ENCODE results near the gene COL7A1. TPM values are rescaled to one million over a fixed set of nuclear protein-coding genes. Genes with fewer than 3 reads are reported as not detected.

COL7A1 gene
- polyA plus RNA-seq, 1 of the 3 experiments (the other 2 are of a cell fraction), result 10.8 TPM

- no peak overlapping the region for H3K27ac ChIP-seq (ENCODE audit: low read depth in 2 of 2, low read length in 1 of 2)
- no peaks in the 10 kb centered on the region for H3F3A ChIP-seq (replicated peaks; ENCODE audit: insufficient read depth)
- H3K4me3 ChIP-seq (ENCODE audit: low read depth in 2 of 2, low read length in 1 of 2), result no peak overlapping the region
- no peaks in the 10 kb centered on the region for H3K9me3 ChIP-seq
- CTCF ChIA-PET, result interaction anchor here (0.6 to 1.6 kb wide), 5 partner anchors 9 to 100 kb away, joined by 3 to 6 read pairs (median 4); no protein-coding TSS in a partner anchor
- peaks cover 3 to 7% of the 10 kb centered on the region in 2 experiments for H3K36me3 ChIP-seq (replicated peaks in 1 of 2; ENCODE audit: control insufficient read depth in 1 of 2, insufficient read depth in 2 of 2, low read length in 1 of 2)
- DNase-seq, result no peak
- 90% methylated on average over 18 of the region's 19 CpGs for WGBS (ENCODE audit: low lambda C conversion rate)
- H3K27me3 ChIP-seq (ENCODE audit: insufficient read depth), result no peaks in the 10 kb centered on the region
- POLR2A ChIA-PET, result no interaction called here
- H3K4me1 ChIP-seq (ENCODE audit: control insufficient read depth in 1 of 2, insufficient read depth in 2 of 2, low read depth in 1 of 2, low read length in 1 of 2), result no peaks in the 10 kb centered on the region
- H2AFZ ChIP-seq (ENCODE audit: low read depth), result no peak overlapping the region
- H3K79me2 ChIP-seq (ENCODE audit: insufficient read depth), result no peaks in the 10 kb centered on the region
- no peaks in the 10 kb centered on the region for H4K20me1 ChIP-seq (ENCODE audit: insufficient read depth)
- H3K9me2 ChIP-seq, result no peaks in the 10 kb centered on the region
- TF ChIP-seq MAX (IDR thresholded peaks at IDR 0.05; ENCODE audit: low read depth), result no peak
- no peak for TF ChIP-seq ZBTB33 (IDR thresholded peaks at IDR 0.05; ENCODE audit: borderline replicate concordance, low read depth)
- TF ChIP-seq POLR2AphosphoS5 (IDR thresholded peaks at IDR 0.05; ENCODE audit: low read depth, low read length), result no peak
- H3K9ac ChIP-seq, result no peak overlapping the region
- no peak overlapping the region for H3K4me2 ChIP-seq
Measured at GRCh38 chr3:48536116-48536515, 59.0 kb downstream of the COL7A1 start.

- Histone ChIP-seq H3K9me3 (no peaks in the 10 kb centered on the region), H3K4me2 (no peak overlapping the region), H3F3A (replicated peaks; ENCODE audit: insufficient read depth) (peaks cover 2% of the 10 kb centered on the region), H3K4me1 (ENCODE audit: control insufficient read depth in 1 of 2, insufficient read depth in 2 of 2, low read depth in 1 of 2, low read length in 1 of 2) (no peaks in the 10 kb centered on the region), H3K27me3 (ENCODE audit: insufficient read depth) (no peaks in the 10 kb centered on the region), H2AFZ (ENCODE audit: low read depth) (no peak overlapping the region), H3K9me2 (no peaks in the 10 kb centered on the region), H3K9ac (no peak overlapping the region), H3K4me3 (ENCODE audit: low read depth in 2 of 2, low read length in 1 of 2) (no peak overlapping the region), H4K20me1 (ENCODE audit: insufficient read depth) (no peaks in the 10 kb centered on the region), H3K79me2 (ENCODE audit: insufficient read depth) (no peaks in the 10 kb centered on the region), H3K27ac (ENCODE audit: low read depth in 2 of 2, low read length in 1 of 2) (no peak overlapping the region), H3K36me3 (replicated peaks in 1 of 2; ENCODE audit: control insufficient read depth in 1 of 2, insufficient read depth in 2 of 2, low read length in 1 of 2) (peaks cover 3 to 8% of the 10 kb centered on the region in 2 experiments)
- ChIA-PET POLR2A (no interaction called here), CTCF (interaction anchor here (0.6 to 1.6 kb wide), 4 partner anchors 9 to 28 kb away, joined by 3 to 6 read pairs (median 4); no protein-coding TSS in a partner anchor)
- DNase-seq, result no peak
- no peak for TF ChIP-seq RXRA (IDR thresholded peaks at IDR 0.05; ENCODE audit: borderline replicate concordance, low read depth)
- TF ChIP-seq NFIC (IDR thresholded peaks at IDR 0.05; ENCODE audit: borderline replicate concordance), result no peak
- TF ChIP-seq MXI1 (IDR thresholded peaks at IDR 0.05; ENCODE audit: low read depth, low read length), result no peak
- TF ChIP-seq REST (IDR thresholded peaks at IDR 0.05; ENCODE audit: low read depth, low read length), result no peak
- no peak for TF ChIP-seq TEAD4 (IDR thresholded peaks at IDR 0.05; ENCODE audit: borderline replicate concordance, insufficient read depth)
- no peak for TF ChIP-seq EP300 (IDR thresholded peaks at IDR 0.05; ENCODE audit: borderline replicate concordance in 1 of 2, low read depth in 1 of 2, low read length in 1 of 2)
- TF ChIP-seq GATA2 (CRISPR knock-in tag; IDR thresholded peaks at IDR 0.05), result no peak
- TF ChIP-seq MEF2A (IDR thresholded peaks at IDR 0.05; ENCODE audit: borderline replicate concordance, low read depth), result no peak
- no peak for TF ChIP-seq USF2 (IDR thresholded peaks at IDR 0.05; ENCODE audit: borderline replicate concordance, low read depth, low read length)
- WGBS (ENCODE audit: low lambda C conversion rate), result 95% methylated on average over 3 of the region's 4 CpGs
Measured at GRCh38 chr3:48535578-48535977, 59.6 kb downstream of the COL7A1 start.

All from SK-N-SH (cell line).